IMR-90 (cell line): ENCODE measurements around the gene GMEB2. TPM values are rescaled to one million over a fixed set of nuclear protein-coding genes. Genes with fewer than 3 reads are reported as not detected.
A peak's percentile ranks its signal among the peaks of the same experiment; 100 is the strongest.

ENCODE experiments used
- ATAC-seq: fragments of 200-7000 bp; cut with Tn5 transposase; 2 replicates; pipeline ENCODE4 v1.9.1; 2020; ENCODE audit warnings: low read depth, mild to moderate bottlenecking, moderate library complexity
- BruUV-seq: library from RNA; stranded (reverse); fragments of 400-500 nt; replicated peaks from 2 replicates; lab custom pipeline; 2021; lab: Mats Ljungman, UMichigan
- CTCF ChIA-PET: fragments of 300-600 bp; formaldehyde crosslinking; extraction: SDS; loops from one replicate; lab custom pipeline; 2021; ENCODE audit warnings: antibody characterized with exemption; lab: Yijun Ruan, JAX
- POLR2A ChIA-PET: fragments of 300-600 bp; sonication (Branson Sonifier 250); formaldehyde crosslinking; loops from one replicate; lab custom pipeline; 2022; ENCODE audit warnings: antibody characterized with exemption; ENCODE audit not compliant: unreplicated experiment; lab: Charles Lee
- DNase-seq: peaks from one replicate; pipeline ENCODE4 v3.0.0; 2013
- H2AFZ ChIP-seq: replicated peaks from 2 replicates; pipeline ENCODE3; 2013; ENCODE audit warnings: low read length, mild to moderate bottlenecking; ENCODE audit not compliant: poor library complexity
- H2AK5ac ChIP-seq: 2 replicates; pipeline ENCODE4 v1.6.1; 2013; ENCODE audit warnings: low read depth, low read length, inconsistent platforms
- H2AK9ac ChIP-seq: replicated peaks from 2 replicates; pipeline ENCODE3; 2013; ENCODE audit warnings: mild to moderate bottlenecking, low read depth, low read length, moderate library complexity; ENCODE audit not compliant: poor library complexity
- H2BK120ac ChIP-seq: 2 replicates; pipeline ENCODE4 v1.6.1; 2013; ENCODE audit warnings: low read depth, low read length, inconsistent platforms
- H2BK15ac ChIP-seq: 3 replicates; pipeline ENCODE4 v1.6.1; 2013; ENCODE audit warnings: low read depth, low read length, inconsistent platforms
- H2BK20ac ChIP-seq: 2 replicates; pipeline ENCODE4 v1.6.1; 2013; ENCODE audit warnings: low read depth, mild to moderate bottlenecking, inconsistent platforms, low read length, moderate library complexity
- H2BK5ac ChIP-seq: 2 replicates; pipeline ENCODE4 v1.6.1; 2013; ENCODE audit warnings: mild to moderate bottlenecking, low read depth, low read length, inconsistent platforms; ENCODE audit not compliant: poor library complexity, severe bottlenecking
- H3K14ac ChIP-seq: replicated peaks from 2 replicates; pipeline ENCODE4 v1.6.1; 2013; ENCODE audit warnings: low read depth, low read length, inconsistent platforms
- H3K18ac ChIP-seq: 2 replicates; pipeline ENCODE4 v1.6.1; 2013; ENCODE audit warnings: low read depth, low read length, control low read depth
- H3K23ac ChIP-seq: 2 replicates; pipeline ENCODE4 v1.6.1; 2013; ENCODE audit warnings: low read depth, low read length, inconsistent platforms
- H3K27ac ChIP-seq: 2 replicates; pipeline ENCODE4 v1.5.1; 2013; ENCODE audit warnings: mild to moderate bottlenecking, control low read depth, low read length; ENCODE audit not compliant: insufficient read depth
- H3K27me3 ChIP-seq: 2 replicates; pipeline ENCODE4 v1.6.1; 2013; ENCODE audit warnings: low read length; ENCODE audit not compliant: control insufficient read depth, insufficient read depth
- H3K36me3 ChIP-seq: 2 replicates; pipeline ENCODE4 v1.6.1; 2013; ENCODE audit warnings: low read length, mixed read lengths; ENCODE audit not compliant: control insufficient read depth, insufficient read depth
- H3K4ac ChIP-seq: 2 replicates; pipeline ENCODE4 v1.6.1; 2013; ENCODE audit warnings: low read depth, low read length, inconsistent platforms
- H3K4me1 ChIP-seq: 2 replicates; pipeline ENCODE4 v1.6.1; 2013; ENCODE audit warnings: low read length, mixed read lengths; ENCODE audit not compliant: control insufficient read depth, insufficient read depth
- H3K4me2 ChIP-seq: 2 replicates; pipeline ENCODE4 v1.6.1; 2013; ENCODE audit warnings: low read depth, mild to moderate bottlenecking, control low read depth, low read length, moderate library complexity
- H3K4me3 ChIP-seq: 2 replicates; pipeline ENCODE4 v1.5.1; 2013; ENCODE audit warnings: low read depth, mild to moderate bottlenecking, control low read depth, low read length, moderate library complexity; ENCODE audit not compliant: insufficient read depth
- H3K56ac ChIP-seq: 2 replicates; pipeline ENCODE4 v1.6.1; 2013; ENCODE audit warnings: low read length, inconsistent platforms; ENCODE audit not compliant: insufficient read depth; ENCODE audit errors: extremely low read depth
- H3K79me1 ChIP-seq, 2 experiments: 2 replicates each; pipeline ENCODE4 v1.6.1; 2013; ENCODE audit warnings: low read length in 2 of 2, inconsistent platforms in 1 of 2, low read depth in 1 of 2
- H3K9ac ChIP-seq: 2 replicates; pipeline ENCODE4 v1.6.1; 2013; ENCODE audit warnings: low read depth, low read length, control low read depth
- H3K9me1 ChIP-seq: 2 replicates; pipeline ENCODE4 v1.6.1; 2013; ENCODE audit warnings: low read length, inconsistent platforms; ENCODE audit not compliant: insufficient read depth
- H3K9me3 ChIP-seq: 2 replicates; pipeline ENCODE4 v1.6.1; 2013; ENCODE audit warnings: low read length; ENCODE audit not compliant: control insufficient read depth, insufficient read depth
- H4K20me1 ChIP-seq: 2 replicates; pipeline ENCODE4 v1.6.1; 2013; ENCODE audit warnings: low read length, inconsistent platforms; ENCODE audit not compliant: insufficient read depth
- H4K5ac ChIP-seq: 2 replicates; pipeline ENCODE4 v1.6.1; 2013; ENCODE audit warnings: mild to moderate bottlenecking, low read depth, low read length, control low read depth
- H4K8ac ChIP-seq, 2 experiments: 2 replicates each; pipeline ENCODE4 v1.6.1; 2013; ENCODE audit warnings: low read depth in 2 of 2, low read length in 2 of 2, control low read depth in 1 of 2, inconsistent platforms in 1 of 2
- H4K91ac ChIP-seq: 2 replicates; pipeline ENCODE4 v1.6.1; 2013; ENCODE audit warnings: low read depth, low read length, inconsistent platforms; ENCODE audit not compliant: insufficient read depth
- CEBPB ChIP-seq: IDR thresholded peaks from 2 replicates; pipeline ENCODE4 v1.6.1; 2012; ENCODE audit warnings: low read depth, low read length, improper control_type of control experiment
- CTCF ChIP-seq: conservative IDR thresholded peaks from 2 replicates; pipeline ENCODE4 v1.5.1; 2012; ENCODE audit warnings: mild to moderate bottlenecking, low read depth, low read length, improper control_type of control experiment
- ELK1 ChIP-seq: fragments of 150-350 bp; IDR thresholded peaks from 2 replicates; pipeline ENCODE4 v1.6.1; 2016; ENCODE audit warnings: low read depth, mild to moderate bottlenecking, low read length, moderate library complexity, borderline replicate concordance
- MAZ ChIP-seq: IDR thresholded peaks from 2 replicates; pipeline ENCODE4 v1.6.1; 2012; ENCODE audit warnings: low read depth, mild to moderate bottlenecking, low read length, improper control_type of control experiment, moderate library complexity, borderline replicate concordance
- NFE2L2 ChIP-seq: fragments of 150-350 bp; IDR thresholded peaks from 2 replicates; pipeline ENCODE4 v1.6.1; 2016; ENCODE audit warnings: low read depth, mild to moderate bottlenecking, low read length
- RFX5 ChIP-seq: IDR thresholded peaks from 2 replicates; pipeline ENCODE4 v1.8.0; 2012; ENCODE audit warnings: low read depth, mild to moderate bottlenecking, low read length, moderate library complexity
- WGBS, 2 experiments: methylation state at CpG; one replicate each; pipeline versions ENCODE4 v1.1.5 to v1.1.7; 2013; ENCODE audit warnings: missing lambda C conversion rate in 2 of 2; ENCODE audit not compliant: insufficient read length in 1 of 2; ENCODE audit errors: extremely low coverage in 2 of 2; 5-methylcytosine and 5-hydroxymethylcytosine counted together
- dilution Hi-C: fragments of 300-500 bp; cut with HindIII; formaldehyde crosslinking; loops from one replicate; pipeline ENCODE4 v1.14.3; 2018; ENCODE audit warnings: low sequenced_read_pairs; ENCODE audit not compliant: unreplicated experiment
- in situ Hi-C: fragments of 300-500 bp; cut with MboI; formaldehyde crosslinking; loops from 3 replicates; pipeline ENCODE4 v1.14.3; 2019; ENCODE audit warnings: low sequenced_read_pairs, inconsistent platforms, mixed read lengths
- intact Hi-C: fragments of 100-400 bp; cut with micrococcal nuclease; formaldehyde crosslinking; loops from 2 replicates; pipeline ENCODE4 v1.10.0; 2022
- polyA plus RNA-seq, 3 experiments: library from polyadenylated mRNA; depleted of rRNA; stranded (reverse); fragments of >200 nt; gene quantifications; 2 replicates each; pipeline ENCODE4 v1.2.3, GENCODE V29; 2012; ENCODE audit warnings: low replicate concordance in 1 of 3
- total RNA-seq: library from RNA; depleted of rRNA; stranded (reverse); fragments of >200 nt; gene quantifications from 2 replicates; pipeline ENCODE4 v1.2.3, GENCODE V29; 2012

GMEB2 gene
- total and polyA plus RNA-seq, 2 of the 4 experiments (the other 2 are of a cell fraction), result 5.0 to 10.0 TPM

GRCh38 chr20:63648190-63648589 lies 21.3 kb upstream of the GMEB2 start:
- Histone ChIP-seq H3K9ac (no peak overlapping the region), H3K27me3 (no peaks in the 10 kb centered on the region), H4K91ac (no peak overlapping the region), H3K36me3 (no peaks in the 10 kb centered on the region), H2AK9ac (no peak overlapping the region), H2BK120ac (no peak overlapping the region), H4K5ac (no peak overlapping the region), H2AFZ (no peak overlapping the region), H3K9me3 (no peaks in the 10 kb centered on the region), H3K14ac (no peak overlapping the region), H3K18ac (no peak overlapping the region), H4K20me1 (peaks cover 14% of the 10 kb centered on the region), H3K9me1 (no peaks in the 10 kb centered on the region; the same call in 1 of the 2 replicates), H2AK5ac (0 out of 2 replicates have a peak overlapping the region, but pooled peaks have one; percentile 8), H3K4ac (no peak overlapping the region), H2BK15ac (no peak overlapping the region), H3K79me1 (peaks cover 0 to 9% of the 10 kb centered on the region in 2 experiments; a peak in 2 of 4 replicates), H2BK5ac (no peak overlapping the region), H3K27ac (no peak overlapping the region), H2BK20ac (no peak overlapping the region), H3K4me2 (no peak overlapping the region), H3K56ac (no peak overlapping the region), H3K4me3 (no peak overlapping the region), H4K8ac (no peak overlapping the region), H3K23ac (no peak overlapping the region), H3K4me1 (peaks cover 4% of the 10 kb centered on the region; the same call in 1 of the 2 replicates)
- intact Hi-C loops, result no loop called here
- DNase-seq, result no peak
- no TSS peak for BruUV-seq
- ATAC-seq, result no peak
- TF ChIP-seq CTCF (no peak), ELK1 (no peak), RFX5 (no peak), NFE2L2 (no peak), MAZ (no peak), CEBPB (no peak)
- POLR2A ChIA-PET, result no interaction called here
- no CpG with 5 or more reads among the region's 6 CpGs for WGBS, 2 experiments
- in situ Hi-C loops, result no loop called here
- CTCF ChIA-PET, result interaction anchor here (0.6 kb wide), 1 partner anchor 35 kb away, joined by 3 read pairs; no protein-coding TSS in a partner anchor
- dilution Hi-C loops, result no loop called here
